Colonic mucosa (tissue), 4 donors: ENCODE results near the gene VIPR2. TPM values are rescaled to one million over a fixed set of nuclear protein-coding genes. Genes with fewer than 3 reads are reported as not detected.

Experiments used
- DNase-seq: peaks from one replicate; pipeline ENCODE4 v3.0.0-alpha.2; 2020
- H3K27ac ChIP-seq: fragments of 200-600 bp; one replicate; pipeline ENCODE4 v1.8.0; 2021
- H3K27me3 ChIP-seq: fragments of 200-600 bp; one replicate; pipeline ENCODE4 v1.8.0; 2021
- H3K36me3 ChIP-seq: fragments of 200-600 bp; one replicate; pipeline ENCODE4 v1.8.0; 2021
- H3K4me1 ChIP-seq: fragments of 200-600 bp; one replicate; pipeline ENCODE4 v1.8.0; 2021; ENCODE audit warnings: mild to moderate bottlenecking
- H3K4me3 ChIP-seq: fragments of 200-600 bp; one replicate; pipeline ENCODE4 v1.8.0; 2021
- H3K9ac ChIP-seq, 2 donors: one replicate each; pipeline ENCODE4 v1.7.0; 2013; ENCODE audit warnings: control low read depth in 2 of 2, low read depth in 2 of 2, low read length in 2 of 2
- H3K9me3 ChIP-seq: fragments of 200-600 bp; one replicate; pipeline ENCODE4 v1.8.0; 2021
- intact Hi-C: fragments of 100-400 bp; cut with DNase I; formaldehyde crosslinking; loops from one replicate; pipeline ENCODE4 v1.14.1; 2022
- total RNA-seq, 2 donors: library from RNA; stranded (reverse); fragmentation: NEBNext Ultra II Directional in 1 of 2; extraction: Animal tissue kit (Norgen Biotek cat#: 25700) in 1 of 2; gene quantifications; one replicate each; pipeline ENCODE4 v1.2.1, GENCODE V29; 2021
- TF ChIP-seq, protein P1 (sequence below): fragments of 200-600 bp; IDR thresholded peaks from one replicate; pipeline ENCODE4 v1.8.0; 2022; ENCODE audit warnings: antibody characterized with exemption, mild to moderate bottlenecking
- donor health status: healthy.
- donor health status: DM: no; HTN: no; CAD: no.
- donor health status: DM: no; HTN: no; CAD: no.

The VIPR2 gene
- total RNA-seq, 2 donors from 2014 or later: 0.37 to 1.3 TPM

DNA sequence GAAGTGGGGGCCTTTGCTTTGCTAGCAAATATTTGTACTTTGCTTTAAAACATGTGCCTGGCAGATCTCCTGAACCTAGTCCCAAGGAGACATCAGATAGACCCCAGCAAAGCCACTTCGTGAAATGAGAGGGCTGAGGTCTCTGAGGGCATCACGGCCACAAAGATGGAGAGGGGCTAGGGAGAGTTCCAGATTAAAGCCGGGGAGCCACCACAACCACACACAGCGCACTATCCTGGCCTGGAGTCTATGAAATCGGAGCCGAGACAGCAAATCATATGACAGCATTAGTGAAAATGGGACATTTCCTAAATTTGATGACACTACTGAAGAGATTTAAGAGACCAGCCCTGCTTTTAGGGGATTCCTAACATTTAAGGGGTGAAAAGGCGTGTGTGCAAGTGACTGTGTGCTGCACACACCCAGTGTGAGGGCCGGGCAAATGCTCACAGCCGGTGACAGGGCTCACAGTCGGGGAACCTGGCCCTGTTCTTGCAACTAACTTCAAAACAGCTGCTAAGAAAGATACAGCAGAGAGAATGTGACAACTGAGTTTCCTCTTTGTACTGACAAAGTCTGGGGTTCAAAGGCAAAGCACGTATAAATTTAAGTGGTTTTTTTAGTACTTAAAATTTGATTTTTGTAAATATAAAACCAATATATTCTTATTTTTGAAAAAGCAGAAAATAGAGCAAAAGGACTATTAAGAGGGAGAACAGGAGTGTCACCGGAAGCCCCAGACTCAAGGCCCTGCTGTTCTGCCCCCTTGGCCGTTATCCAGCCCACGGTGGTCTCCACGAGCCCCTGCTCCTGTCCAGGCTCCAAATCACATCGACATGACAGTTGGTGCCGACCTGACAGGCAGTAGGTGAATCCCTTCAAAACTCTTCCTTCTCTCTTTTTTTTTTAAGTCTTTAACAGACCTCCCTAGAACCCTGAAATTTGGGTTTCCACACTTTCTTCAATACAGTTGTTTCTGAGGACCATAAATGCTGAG is 49.5 kb downstream of the VIPR2 start:
- intact Hi-C loops: no loop called here
- Histone ChIP-seq H3K9ac (no peak overlapping the region), H3K9me3 (no peaks in the 10 kb centered on the region), H3K27ac (no peak overlapping the region), H3K27me3 (no peaks in the 10 kb centered on the region), H3K36me3 (no peaks in the 10 kb centered on the region), H3K4me3 (no peak overlapping the region), H3K4me1 (no peaks in the 10 kb centered on the region)
- TF ChIP-seq, protein P1, sequence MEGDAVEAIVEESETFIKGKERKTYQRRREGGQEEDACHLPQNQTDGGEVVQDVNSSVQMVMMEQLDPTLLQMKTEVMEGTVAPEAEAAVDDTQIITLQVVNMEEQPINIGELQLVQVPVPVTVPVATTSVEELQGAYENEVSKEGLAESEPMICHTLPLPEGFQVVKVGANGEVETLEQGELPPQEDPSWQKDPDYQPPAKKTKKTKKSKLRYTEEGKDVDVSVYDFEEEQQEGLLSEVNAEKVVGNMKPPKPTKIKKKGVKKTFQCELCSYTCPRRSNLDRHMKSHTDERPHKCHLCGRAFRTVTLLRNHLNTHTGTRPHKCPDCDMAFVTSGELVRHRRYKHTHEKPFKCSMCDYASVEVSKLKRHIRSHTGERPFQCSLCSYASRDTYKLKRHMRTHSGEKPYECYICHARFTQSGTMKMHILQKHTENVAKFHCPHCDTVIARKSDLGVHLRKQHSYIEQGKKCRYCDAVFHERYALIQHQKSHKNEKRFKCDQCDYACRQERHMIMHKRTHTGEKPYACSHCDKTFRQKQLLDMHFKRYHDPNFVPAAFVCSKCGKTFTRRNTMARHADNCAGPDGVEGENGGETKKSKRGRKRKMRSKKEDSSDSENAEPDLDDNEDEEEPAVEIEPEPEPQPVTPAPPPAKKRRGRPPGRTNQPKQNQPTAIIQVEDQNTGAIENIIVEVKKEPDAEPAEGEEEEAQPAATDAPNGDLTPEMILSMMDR: no peak
- DNase-seq: no peak

DNA sequence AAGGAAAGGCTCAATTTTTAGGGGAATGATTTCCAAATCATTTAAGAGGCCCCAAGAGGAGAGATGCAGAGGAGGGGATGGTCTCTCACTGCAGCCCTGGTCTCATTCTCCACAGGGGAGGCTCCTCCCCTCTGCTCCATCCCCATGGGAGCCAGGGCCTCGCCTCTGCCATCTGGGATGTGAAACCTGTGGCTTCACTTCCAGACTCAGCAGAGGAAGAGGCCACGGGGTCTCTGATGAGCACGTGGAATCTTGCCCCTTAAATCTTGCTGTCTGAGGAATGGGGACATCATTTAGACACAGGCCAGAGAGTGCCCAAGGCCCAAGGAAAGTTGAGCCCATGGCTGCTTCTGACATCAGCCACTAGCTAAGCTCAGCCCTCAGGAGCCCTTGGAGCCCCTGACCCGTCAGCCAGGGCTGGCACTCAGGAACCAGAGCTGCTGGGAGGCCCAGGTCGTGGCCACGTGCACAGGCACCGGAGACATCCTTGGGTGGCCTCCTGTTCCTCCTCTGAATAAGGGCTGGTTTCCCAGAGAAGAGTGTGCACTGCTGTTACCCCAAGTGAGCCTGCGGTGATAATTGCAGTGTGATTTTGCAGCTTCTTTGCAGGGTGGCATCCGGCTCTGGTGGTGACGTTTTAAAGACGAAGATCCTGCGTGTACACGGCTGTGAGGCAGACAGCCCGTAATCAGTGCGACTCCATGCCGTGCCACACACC is 50.5 kb downstream of the VIPR2 start:
- DNase-seq: no peak
- H3K27ac ChIP-seq: no peak overlapping the region
- no peak overlapping the region for H3K9ac ChIP-seq
- no peak overlapping the region for H3K4me3 ChIP-seq
- no peaks in the 10 kb centered on the region for H3K4me1 ChIP-seq
- TF ChIP-seq, protein P1: no peak
- intact Hi-C loops: no loop called here
- H3K36me3 ChIP-seq: no peaks in the 10 kb centered on the region
- no peaks in the 10 kb centered on the region for H3K27me3 ChIP-seq
- no peaks in the 10 kb centered on the region for H3K9me3 ChIP-seq

DNA sequence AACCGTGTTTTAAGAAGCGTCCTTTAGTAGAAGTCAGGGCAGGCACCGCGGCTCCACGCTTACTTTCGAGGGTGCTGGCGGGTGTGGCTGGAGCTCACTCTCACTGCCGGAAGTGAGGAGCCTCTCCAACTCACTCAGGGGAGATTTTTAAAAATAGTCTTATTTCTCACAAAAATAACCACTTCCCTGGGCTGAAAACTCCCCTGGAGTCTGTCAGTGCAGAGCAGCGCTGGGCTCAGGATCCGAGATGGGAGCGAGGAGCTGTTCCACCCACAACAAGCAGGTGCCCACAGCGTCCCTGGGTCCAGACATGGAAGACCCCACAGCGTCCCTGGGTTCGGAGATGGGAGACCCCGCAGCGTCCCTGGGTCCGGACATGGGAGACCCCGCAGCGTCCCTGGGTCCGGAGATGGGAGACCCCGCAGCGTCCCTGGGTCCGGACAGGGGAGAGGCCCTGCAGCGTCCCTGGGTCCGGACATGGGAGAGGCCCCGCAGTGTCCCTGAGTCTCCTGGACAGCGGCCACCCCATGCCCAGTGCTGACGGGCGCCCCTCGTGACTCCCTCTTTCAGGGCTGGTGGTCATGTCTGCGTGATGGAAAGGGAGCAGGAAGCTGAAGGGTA is 51.2 kb downstream of the VIPR2 start:
- no peak for DNase-seq

DNA sequence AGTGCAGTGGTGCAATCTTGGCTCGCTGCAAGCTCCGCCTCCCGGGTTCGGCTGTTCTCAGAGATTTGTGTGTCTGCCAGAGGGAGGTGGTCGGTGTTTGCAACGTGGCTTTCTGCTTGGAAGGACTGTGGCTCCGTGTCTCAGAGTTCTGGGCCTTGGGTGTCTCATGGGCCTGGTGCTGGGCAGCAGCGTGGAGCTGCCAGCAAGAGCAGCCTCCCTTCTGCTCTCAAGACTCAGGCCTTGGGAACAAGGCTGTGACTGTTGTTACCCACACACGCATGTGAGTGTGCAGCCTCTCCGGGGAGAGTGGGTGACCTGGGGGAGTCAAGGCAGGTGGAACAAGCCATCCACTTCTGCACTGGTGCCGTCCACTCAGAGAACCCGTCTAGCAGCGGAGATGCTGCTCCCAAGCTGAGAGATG is 52.0 kb downstream of the VIPR2 start:
- no peaks in the 10 kb centered on the region for H3K27me3 ChIP-seq
- no peaks in the 10 kb centered on the region for H3K9me3 ChIP-seq
- H3K27ac ChIP-seq: no peak overlapping the region
- no peaks in the 10 kb centered on the region for H3K36me3 ChIP-seq
- no peak overlapping the region for H3K9ac ChIP-seq
- intact Hi-C loops: no loop called here
- H3K4me1 ChIP-seq: no peaks in the 10 kb centered on the region
- no peak for DNase-seq
- TF ChIP-seq, protein P1: no peak
- H3K4me3 ChIP-seq: no peak overlapping the region

More for the DNA sequence above, 51.2 kb downstream of the VIPR2 start:
- Histone ChIP-seq H3K27me3 (no peaks in the 10 kb centered on the region), H3K4me1 (no peaks in the 10 kb centered on the region), H3K36me3 (no peaks in the 10 kb centered on the region), H3K9me3 (no peaks in the 10 kb centered on the region), H3K27ac (no peak overlapping the region), H3K9ac (no peak overlapping the region), H3K4me3 (no peak overlapping the region)
- intact Hi-C loops: no loop called here
- TF ChIP-seq, protein P1: no peak
